NCI-H1930 (cell line): Measurements from ENCODE around the gene IKZF4.
"Not testable (repeated sequence)": the region's sequence is repeated elsewhere in the genome, so short reads cannot be mapped to it uniquely, and the experiment has no call there.

Source experiments
- DNase-seq, 2 experiments: peaks; one replicate each; lab custom pipeline; 2025; lab: John Stamatoyannopoulos, UW

Gene IKZF4

DNA sequence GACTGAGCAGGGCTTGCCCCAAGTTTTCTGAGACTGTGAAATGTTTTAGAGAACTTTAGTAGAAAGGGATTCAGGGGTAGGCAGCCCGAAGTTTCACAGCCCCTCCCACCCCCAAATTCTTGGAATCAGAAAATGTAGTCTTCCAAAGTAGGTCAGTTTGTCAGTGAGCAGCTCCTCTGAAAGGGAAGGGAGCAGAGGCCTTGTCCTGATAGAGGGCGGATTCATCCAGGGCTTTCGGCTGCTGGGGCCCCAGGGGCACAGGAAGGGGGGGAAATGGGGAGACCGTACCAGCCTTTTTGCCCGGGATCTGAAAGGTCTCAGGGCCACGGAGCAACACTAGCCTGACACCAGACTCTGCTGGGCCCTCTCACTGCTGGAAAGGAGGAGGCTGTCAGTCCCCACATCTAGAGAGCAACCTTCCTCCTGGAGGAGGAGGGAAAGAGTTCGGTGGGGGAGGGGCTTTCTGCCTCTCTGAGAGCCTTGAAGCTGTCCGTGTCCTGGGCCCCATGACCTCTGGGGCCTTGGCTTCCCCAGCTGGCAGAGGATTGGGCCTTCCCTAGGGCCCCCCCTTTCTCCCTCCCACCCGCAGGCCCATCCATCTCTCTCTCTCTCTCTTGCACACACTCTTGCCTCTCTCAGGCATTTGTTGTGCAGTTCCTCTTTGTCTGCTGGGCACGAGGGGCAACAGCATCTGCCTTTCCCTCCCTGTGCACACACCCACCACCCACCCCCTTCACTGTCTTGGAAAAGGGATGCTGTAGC lies at the start of gene IKZF4:
IKZF4 (plus strand) TSS at position 621 of the 762 bp plus-strand sequence. CDS start 451 bp downstream, outside the sequence.
- no peak for DNase-seq

DNA sequence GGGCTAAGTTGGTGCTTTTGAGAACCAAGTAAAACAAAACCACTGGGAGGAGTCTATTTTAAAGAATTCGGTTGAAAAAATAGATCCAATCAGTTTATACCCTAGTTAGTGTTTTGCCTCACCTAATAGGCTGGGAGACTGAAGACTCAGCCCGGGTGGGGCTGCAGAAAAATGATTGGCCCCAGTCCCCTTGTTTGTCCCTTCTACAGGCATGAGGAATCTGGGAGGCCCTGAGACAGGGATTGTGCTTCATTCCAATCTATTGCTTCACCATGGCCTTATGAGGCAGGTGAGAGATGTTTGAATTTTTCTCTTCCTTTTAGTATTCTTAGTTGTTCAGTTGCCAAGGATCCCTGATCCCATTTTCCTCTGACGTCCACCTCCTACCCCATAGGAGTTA lies 48.8 kb upstream of the IKZF4 start:
- DNase-seq: no peak

- DNase-seq: no peak
Measured at GRCh38 chr12:55972456-55972855, 48.4 kb upstream of the IKZF4 start.

GRCh38 chr12:55972911-55973598 lies 47.8 kb upstream of the IKZF4 start:
- no peak for DNase-seq

DNA sequence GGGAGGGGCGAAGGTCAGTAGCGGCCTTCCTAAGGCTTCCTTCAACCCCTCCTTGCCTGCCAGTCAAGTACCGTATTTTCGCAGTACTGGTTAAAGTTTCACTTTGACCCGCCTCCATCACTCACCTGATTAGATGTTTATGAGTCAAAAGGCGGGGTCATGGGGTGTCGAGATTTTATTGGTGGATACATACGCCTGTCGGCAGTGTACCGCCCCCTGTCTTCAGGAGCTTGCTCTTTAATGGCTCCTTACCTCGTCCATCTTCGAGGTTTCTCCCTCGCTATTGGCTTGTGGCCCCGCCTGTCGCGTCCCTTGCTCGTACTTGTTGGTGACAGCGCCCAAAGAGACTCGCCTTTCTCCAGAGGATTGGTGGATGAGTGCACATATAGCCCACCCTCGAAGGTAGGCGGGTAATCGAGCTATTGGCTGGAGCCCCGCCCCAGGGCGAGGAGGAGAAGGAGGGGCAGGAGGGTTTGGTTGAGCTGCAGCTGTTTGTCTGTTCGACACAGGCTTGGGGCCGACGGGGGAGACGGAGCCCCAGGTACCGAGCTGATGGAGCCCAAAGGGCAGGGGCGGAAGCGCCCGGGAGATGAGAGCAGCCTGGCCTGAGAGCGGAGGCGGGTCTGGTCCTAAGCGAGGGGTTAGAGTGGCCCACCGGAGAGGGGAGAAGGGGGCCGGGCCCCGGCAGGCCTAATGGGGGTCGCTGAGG lies 47.1 kb upstream of the IKZF4 start, which contains the start of gene RAB5B:
RAB5B (plus strand) TSS at position 480 of the 709 bp plus-strand sequence. CDS start 12,883 bp downstream, outside the sequence.
- DNase-seq: peak; percentile 99 to 100

DNA sequence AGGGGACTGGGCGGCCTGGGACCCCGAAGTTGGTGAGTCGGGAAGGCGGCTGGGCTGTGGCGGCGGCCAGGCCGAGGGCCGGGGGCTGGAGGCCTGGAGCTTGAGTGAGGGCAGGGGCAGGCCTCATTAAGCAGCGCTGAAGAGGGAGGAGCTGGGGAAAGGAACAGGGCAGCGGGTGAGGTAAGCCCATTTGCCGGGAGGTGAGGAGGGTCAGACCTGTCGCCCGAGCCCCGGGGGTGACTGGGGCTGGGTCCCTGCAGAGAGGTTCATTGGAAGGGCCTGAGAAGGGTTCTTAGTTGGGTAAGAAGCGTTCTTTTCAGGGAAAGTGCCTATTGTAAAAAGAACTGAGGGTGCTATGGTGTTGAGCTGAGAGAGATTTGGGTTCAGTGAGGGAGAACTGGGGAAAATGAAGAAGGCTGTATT lies 46.5 kb upstream of the IKZF4 start:
- no peak for DNase-seq

- no peak for DNase-seq
Measured at GRCh38 chr12:55978393-55978792, 42.5 kb upstream of the IKZF4 start.

DNA sequence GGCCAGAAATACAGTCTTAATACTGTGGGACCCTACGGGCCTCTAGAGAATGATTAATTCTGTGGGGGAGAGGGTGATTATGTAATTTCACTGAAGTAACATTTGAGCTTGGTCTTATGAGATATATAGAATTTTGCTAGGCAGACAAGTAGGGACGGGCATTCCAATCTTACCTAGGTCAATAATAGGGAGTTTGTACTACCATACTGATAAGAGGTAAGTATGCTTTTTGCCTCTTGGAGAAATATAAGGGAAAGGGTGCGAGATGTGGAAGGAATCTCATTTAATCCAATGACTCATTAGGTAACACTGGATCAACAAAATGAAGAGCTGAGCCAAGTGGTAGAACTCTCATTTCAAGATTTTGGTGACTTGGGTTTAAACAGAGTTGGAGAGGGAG lies 41.8 kb upstream of the IKZF4 start:
- DNase-seq: no peak

DNA sequence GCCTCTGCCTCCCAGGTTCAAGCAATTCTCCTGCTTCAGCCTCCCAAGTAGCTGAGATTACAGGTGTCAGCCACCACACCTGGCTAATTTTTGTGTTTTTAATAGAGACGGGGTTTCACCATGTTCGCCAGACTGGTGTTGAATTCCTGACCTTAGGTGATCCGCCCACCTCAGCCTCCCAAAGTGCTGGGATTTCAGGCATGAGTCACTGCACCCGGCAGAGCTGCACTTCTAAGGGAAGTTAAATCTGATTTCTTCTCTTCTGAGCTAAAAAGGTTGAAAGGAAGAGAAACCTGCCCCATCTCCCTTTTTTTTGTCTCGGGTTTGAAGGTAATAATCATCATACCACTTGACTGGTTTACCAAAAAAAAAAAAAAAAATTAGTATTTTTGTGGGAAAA lies 39.0 kb upstream of the IKZF4 start:
- DNase-seq: not testable (repeated sequence)

DNA sequence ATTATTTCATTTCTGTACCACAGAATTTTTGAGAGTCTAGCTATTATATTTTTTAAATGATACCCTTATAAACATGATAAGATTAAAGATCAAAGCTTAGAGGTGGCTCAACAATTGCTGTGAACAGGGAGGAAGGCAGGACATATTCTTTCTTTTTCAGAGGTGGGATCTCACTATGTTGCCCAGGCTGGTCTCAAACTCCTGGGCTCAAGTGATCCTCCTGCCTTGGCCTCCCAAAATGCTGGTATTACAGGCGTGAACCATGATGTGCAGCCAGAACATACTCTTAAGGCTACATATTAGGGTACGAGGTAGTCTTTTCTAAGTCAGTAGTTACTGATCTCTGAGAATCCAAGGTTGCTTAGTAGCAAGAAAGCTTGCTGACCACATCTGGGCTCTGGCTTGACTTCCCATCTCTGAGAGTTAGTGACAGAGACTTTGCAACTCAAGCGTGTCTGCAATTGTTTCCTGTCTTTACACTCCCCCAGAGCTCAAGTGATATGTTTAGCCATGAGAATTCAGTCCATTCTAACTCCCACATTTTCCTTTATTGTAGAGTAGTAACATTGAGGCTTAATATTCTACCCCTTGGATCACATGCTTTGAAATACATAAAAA lies 38.4 kb upstream of the IKZF4 start:
- no peak for DNase-seq

- no peak for DNase-seq
Measured at GRCh38 chr12:55983232-55983842, 37.5 kb upstream of the IKZF4 start.

DNA sequence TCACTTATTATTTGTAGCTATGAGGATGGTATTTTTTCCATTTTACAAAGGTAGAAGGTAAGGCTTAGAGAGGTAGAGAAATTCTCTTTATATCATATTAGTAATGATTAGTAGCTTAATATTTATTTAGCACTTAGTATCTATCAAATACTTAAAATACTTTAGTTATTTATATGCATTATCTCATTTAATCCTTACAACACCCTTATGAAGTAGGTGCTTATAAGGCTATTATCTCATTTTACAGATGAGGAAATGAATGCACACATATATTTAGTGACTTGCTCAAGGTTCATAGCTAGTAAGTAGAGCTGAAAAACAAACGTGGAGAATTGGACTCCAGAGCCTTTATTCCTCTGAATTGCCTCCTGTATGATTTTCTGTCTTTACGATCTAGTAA lies 36.0 kb upstream of the IKZF4 start:
- no peak for DNase-seq

DNA sequence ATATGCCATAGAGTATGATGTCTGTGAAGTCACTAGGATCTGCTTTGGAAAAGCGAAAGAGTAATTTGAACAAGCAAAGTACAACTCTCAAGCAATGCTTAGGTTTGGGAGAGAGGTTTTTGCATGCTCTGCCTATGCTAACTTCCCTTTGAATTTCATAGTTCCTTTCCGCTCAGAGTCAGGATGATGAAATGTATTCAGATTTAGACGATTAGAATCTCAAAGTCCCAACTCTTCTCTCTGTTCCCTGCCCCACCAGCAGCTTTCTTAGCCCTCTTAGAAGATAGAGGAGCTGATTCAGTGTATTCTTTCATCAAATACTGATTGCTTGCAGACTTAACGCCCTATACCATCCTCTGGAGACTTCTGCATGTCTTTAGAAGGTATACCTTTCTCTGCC lies 35.5 kb upstream of the IKZF4 start:
- no peak for DNase-seq

DNA sequence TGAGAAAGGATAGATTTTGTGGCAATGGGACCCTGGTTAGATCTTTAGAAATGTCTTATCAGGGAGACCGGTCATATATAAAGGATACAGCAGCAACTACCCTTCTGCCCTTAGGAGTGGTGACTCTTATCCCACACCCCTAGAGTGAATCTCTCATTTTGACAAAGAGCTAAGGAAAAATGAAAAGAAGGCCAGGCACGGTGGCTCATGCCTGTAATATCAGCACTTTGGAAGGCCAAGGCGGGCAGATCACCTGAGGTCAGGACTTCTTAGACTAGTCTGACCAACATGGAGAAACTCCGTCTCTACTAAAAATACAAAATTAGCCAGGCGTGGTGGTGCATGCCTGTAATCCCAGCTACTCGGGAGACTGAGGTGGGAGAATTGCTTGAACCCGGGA lies 34.9 kb upstream of the IKZF4 start:
- not testable (repeated sequence) for DNase-seq

DNA sequence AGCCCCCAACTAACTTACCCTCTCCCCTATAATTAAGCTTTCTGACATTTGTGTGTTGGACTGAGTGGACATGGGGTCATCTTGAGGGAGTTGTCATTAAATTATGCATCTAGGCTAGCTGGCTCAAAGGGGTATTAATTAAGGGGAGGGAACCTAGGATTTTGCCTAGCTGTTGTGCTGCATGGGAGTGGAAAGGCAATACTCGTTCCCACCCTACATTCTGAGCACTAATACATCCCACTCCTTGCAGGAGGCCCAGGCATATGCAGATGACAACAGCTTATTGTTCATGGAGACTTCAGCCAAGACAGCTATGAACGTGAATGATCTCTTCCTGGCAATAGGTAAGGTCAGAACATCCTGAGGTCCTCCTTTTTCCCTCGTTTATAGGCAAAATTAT lies 29.7 kb upstream of the IKZF4 start:
- no peak for DNase-seq

DNA sequence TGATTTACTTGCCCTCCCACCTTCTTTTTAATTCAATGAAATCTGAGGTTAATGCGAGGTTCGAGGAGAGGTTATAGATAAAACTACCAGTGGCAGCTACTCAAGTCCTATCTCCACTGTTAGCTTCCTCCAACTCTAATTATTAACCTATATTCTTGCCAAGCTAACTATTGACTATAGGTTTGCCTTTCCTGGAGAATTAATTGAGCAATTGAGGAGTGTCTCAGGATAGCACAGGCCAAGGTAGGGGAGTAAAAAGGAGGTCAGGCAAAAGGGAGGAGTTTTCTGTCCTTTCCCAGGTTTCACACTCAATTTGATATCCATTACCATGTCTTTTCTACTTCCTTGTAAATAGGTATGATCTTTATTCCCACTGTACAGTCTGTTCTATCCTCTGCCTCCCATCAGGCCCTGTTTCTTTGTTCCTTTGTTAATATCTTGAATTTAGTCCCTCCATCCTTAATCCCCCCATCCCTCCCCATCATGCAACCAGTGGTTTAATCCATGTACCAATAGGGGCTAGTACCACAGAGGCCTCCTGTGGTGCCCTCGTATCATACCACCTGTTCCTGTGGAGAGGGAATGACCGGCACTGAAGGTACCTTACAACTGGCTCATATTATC lies 27.5 kb upstream of the IKZF4 start:
- no peak for DNase-seq

- no peak for DNase-seq
Measured at GRCh38 chr12:55995366-55995765, 25.5 kb upstream of the IKZF4 start.

- peak; percentile 29 to 44 for DNase-seq
Measured at GRCh38 chr12:55996201-55996714, 24.6 kb upstream of the IKZF4 start.

- DNase-seq: peak; percentile 79 to 81
Measured at GRCh38 chr12:55996715-55997534, 23.9 kb upstream of the IKZF4 start, which contains the start of gene SUOX. Gene SUOX (plus strand): TSS chr12:55997276. CDS start chr12:56002222, 4,946 bp downstream.

GRCh38 chr12:55997535-55997859 lies 23.3 kb upstream of the IKZF4 start:
- no peak for DNase-seq
